ENCODE results near the gene SUGT1.
"Not testable (repeated sequence)": the region's sequence is repeated elsewhere in the genome, so short reads cannot be mapped to it uniquely, and the experiment has no call there.

SUGT1 gene

DNA sequence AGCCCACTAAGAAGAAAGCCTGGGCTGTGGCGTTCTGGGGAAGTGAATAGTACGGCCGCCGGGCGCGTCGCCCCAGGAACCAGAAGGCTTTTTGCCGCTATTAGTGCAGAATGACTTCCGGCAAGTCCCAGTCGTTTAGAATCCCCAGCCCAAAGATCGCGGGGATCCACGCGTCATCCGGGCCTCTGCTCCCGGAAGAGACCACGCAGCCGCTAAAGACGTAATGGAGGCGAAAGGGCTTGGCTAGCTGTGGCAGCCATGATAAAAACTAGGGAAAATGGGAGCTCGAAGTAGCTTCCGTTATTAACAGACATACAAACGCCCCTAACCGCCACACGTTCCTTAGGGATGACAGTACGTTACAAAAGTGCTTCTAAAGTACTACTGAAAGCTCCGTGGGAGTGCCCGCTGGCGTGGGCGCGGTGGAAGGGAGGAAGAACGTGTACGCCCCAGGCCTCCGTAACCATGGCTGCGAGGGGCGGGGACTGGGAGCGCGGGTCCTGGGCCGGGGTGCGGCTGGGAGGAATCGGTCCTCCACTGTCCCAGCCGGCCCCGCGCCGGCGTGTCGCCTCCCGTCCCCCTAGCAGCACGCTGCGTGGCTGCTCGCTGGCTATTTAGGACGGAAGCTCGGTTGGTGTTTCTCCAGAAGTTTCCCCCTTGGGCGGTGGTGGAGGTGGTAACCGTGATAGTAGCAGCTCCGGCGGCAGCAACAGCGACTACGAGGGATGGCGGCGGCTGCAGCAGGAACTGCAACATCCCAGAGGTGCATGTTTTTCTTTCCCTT is at the start of gene SUGT1:
SUGT1 (plus strand) TSS at position 641 of the 784 bp plus-strand sequence; CDS start at position 726, 85 bp downstream.
- peak; percentile 97 for DNase-seq (ENCODE audit: low read depth)

GRCh38 chr13:52603316-52603715 is 49.3 kb upstream of the SUGT1 start:
- DNase-seq (ENCODE audit: low read depth) = not testable (repeated sequence)

- DNase-seq (ENCODE audit: low read depth) = peak; percentile 59
Observed at GRCh38 chr13:52606126-52606525, 46.5 kb upstream of the SUGT1 start.

- peak; percentile 86 for DNase-seq (ENCODE audit: low read depth)
Observed at GRCh38 chr13:52606795-52607194, 45.8 kb upstream of the SUGT1 start.

DNA sequence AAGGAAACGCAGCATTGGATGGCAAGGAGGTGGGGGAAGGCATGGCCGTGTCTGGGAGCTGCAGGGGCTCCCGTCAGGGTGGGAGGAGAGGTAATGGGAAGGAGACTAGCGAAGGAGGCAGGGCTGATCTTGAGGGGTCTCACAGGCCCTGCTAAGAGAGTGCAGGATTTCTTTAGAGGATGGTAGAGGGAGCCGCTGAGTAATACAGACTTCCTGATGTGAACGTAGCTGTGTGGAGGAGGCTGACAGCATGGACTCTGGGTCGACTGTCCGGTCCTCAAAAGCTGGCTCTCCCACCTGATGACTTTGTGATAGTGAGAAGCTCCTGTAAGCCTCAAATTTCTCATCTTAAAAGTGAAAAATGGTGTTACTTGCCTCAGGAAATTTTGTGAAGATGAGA is 44.5 kb upstream of the SUGT1 start:
- DNase-seq (ENCODE audit: low read depth) = not testable (repeated sequence)

- peak; percentile 60 for DNase-seq (ENCODE audit: low read depth)
Observed at GRCh38 chr13:52609013-52609606, 43.5 kb upstream of the SUGT1 start.

GRCh38 chr13:52610158-52610557 is 42.5 kb upstream of the SUGT1 start:
- not testable (repeated sequence) for DNase-seq (ENCODE audit: low read depth)

- DNase-seq (ENCODE audit: low read depth) = no peak
Observed at GRCh38 chr13:52615134-52615801, 37.4 kb upstream of the SUGT1 start.

DNA sequence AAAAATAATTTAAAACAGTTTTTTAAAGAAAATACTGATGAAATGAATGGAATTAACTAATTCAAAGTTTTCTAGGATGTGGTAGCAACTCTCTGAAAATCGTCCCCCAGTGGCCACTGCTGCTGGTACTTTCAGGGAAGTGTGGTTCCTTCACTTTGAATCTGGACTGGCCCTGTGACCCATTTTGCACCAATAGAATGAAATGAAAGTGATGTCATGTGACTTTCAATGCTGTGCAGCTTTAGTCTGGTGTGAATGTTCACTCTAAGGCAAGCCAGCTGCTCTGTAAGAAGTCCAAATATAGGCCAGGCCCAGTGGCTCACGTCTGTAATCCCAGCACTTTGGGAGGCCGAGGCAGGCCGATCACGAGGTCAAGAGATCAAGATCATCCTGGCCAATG is 36.8 kb upstream of the SUGT1 start:
- no peak for DNase-seq (ENCODE audit: low read depth)

GRCh38 chr13:52617070-52618060 is 35.3 kb upstream of the SUGT1 start:
- peak; percentile 90 for DNase-seq (ENCODE audit: low read depth)

GRCh38 chr13:52631083-52631690 is 21.4 kb upstream of the SUGT1 start:
- peak; percentile 72 for DNase-seq (ENCODE audit: low read depth)

DNA sequence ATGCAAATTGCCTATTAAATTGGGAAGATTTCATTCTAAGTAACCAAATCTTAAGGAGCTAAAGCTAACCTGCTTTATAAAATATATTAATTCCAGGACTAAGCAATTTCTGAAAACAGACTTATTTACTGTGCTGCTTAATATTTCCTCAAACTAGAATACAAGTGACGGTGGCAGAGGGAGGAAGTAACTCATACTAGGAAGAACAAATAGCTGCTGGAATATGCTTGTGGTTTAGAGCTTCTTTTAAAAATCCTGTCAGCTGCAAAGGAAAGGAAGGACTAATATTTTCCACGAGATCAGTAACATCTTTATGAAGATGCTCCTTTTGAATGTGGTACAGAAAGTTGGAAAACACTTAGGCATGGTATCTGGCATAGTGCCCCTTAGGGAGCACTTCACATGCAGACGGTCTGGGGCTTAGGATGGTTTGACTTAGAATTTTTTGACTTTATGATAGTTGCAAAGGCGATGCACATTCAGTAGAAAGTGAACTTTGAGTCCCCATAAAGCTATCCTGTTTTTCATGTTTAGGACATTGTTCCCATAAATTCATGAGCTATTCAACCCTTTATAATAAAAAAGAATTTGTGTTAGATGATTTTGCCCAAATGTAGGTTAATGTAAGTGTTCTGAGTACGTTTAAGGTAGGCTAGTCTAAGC is 13.8 kb upstream of the SUGT1 start:
- DNase-seq (ENCODE audit: low read depth) = no peak

DNA sequence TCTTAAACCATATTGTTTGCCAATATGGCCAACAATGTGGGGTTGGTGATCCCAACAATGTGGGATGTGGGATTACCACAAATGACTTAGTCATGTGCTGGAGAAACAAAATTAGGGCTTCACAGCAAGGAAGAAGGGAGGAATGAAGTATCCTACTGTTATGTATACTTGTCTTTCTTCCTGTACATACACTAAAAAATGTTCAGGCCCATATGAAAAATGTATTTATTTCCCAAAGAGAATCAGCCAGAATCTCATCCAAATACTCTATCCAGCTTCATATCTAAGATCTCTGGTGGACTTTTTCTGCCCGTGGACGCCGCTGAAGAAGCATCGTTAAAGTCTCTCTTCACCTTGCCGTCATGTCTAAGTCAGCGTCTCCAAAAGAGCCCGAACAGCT is 10.5 kb upstream of the SUGT1 start, which contains the start of gene HNRNPA1L2:
HNRNPA1L2 (plus strand) TSS at position 301 of the 400 bp plus-strand sequence; CDS start at position 363, 62 bp downstream.
- DNase-seq (ENCODE audit: low read depth) = no peak

DNA sequence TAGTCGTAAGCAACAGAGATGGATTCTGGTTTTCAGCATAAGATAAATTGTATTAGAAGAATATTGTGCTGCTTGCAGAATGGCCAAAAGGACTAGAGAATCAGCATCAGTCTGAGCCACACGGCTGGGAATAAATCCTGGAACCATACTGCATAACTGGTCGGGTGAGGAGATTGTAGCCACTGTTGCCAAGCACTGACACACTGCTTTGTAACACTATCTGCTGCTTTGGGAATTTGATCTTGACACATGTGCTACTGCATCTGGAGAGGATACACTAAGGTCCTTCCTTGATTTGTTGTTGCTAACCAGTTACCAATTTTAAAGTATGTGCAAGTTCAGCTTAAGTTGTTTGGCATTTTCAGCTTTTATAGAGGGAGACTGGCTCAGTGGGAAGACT is 8.5 kb upstream of the SUGT1 start:
- no peak for DNase-seq (ENCODE audit: low read depth)

- DNase-seq (ENCODE audit: low read depth) = no peak
Observed at GRCh38 chr13:52646967-52647366, 5.7 kb upstream of the SUGT1 start.

- DNase-seq (ENCODE audit: low read depth) = no peak
Observed at GRCh38 chr13:52650731-52651130, 1.9 kb upstream of the SUGT1 start.

- no peak for DNase-seq (ENCODE audit: low read depth)
Observed at GRCh38 chr13:52651897-52652195, 790 bp upstream of the SUGT1 start.

GRCh38 chr13:52652980-52653303 is 306 bp downstream of the SUGT1 start:
- no peak for DNase-seq (ENCODE audit: low read depth)

DNA sequence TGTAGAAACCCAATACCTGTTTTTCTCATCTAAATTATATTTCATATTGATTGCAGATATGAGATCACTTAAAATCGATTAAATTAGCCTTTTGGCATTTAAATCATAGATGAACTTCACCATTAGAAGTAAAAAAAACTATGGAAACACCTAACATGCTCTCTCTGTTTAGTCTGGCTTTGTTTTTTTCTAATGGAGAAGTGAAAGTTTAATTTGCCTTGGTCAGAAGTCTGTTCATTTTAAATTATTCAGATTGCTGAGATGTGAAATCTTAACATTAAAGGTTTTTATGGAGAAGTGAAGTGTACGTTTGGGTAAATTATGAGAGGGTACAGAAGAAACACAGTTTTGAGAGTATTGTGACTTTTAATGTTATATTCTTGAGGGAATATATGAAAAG is 6.7 kb downstream of the SUGT1 start:
- DNase-seq (ENCODE audit: low read depth) = no peak

DNA sequence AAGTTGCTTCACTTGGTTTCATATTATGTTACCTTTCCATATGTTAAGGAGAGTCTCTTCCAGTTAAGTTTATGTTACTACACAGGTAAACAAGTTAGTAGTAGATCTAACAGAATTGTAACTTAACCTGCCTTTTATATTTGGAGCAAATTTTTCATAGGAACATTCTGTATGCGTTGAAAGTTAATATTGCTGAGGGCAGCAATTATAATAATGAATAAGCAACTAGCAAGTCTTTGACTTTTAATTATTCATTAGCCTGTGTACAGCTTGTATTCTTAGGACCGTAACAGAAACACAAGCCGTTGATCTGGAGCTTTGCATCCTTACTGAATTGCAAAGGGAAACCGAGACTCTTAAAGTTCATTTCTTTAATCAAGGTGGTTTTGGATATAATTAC is 11.6 kb downstream of the SUGT1 start:
- no peak for DNase-seq (ENCODE audit: low read depth)

- DNase-seq (ENCODE audit: low read depth) = peak; percentile 46
Observed at GRCh38 chr13:52665325-52665724, 12.7 kb downstream of the SUGT1 start.

Data from amniotic epithelial cell (primary cell).